Nephron (organoid): ENCODE measurements around the gene LRR1.
A peak's percentile ranks its signal among the peaks of the same experiment; 100 is the strongest.

Source experiments
- H3K27ac Mint-ChIP-seq, 3 experiments: 2 replicates each; pipeline ENCODE4 v1.8.0; 2020; ENCODE audit warnings: mixed read lengths in 3 of 3, mild to moderate bottlenecking in 2 of 3, moderate library complexity in 1 of 3
- H3K27me3 Mint-ChIP-seq: 2 replicates; pipeline ENCODE4 v1.8.0; 2021; ENCODE audit warnings: low read depth, mild to moderate bottlenecking, moderate library complexity, mixed read lengths
- H3K36me3 Mint-ChIP-seq: 2 replicates; pipeline ENCODE4 v1.8.0; 2020; ENCODE audit warnings: low read depth, mixed read lengths
- H3K4me1 Mint-ChIP-seq: 2 replicates; pipeline ENCODE4 v1.8.0; 2020; ENCODE audit warnings: mixed read lengths
- H3K4me3 Mint-ChIP-seq, 3 experiments: 2 replicates each; pipeline ENCODE4 v1.8.0; 2020; ENCODE audit warnings: mild to moderate bottlenecking in 3 of 3, mixed read lengths in 3 of 3, moderate library complexity in 2 of 3
- H3K9me3 Mint-ChIP-seq: 2 replicates; pipeline ENCODE4 v1.8.0; 2020; ENCODE audit warnings: mixed read lengths
- CTCF ChIP-seq, 3 experiments: fragments of 200-600 bp; sonication (generic); IDR thresholded peaks; one replicate each; pipeline ENCODE4 v1.5.0; 2021; ENCODE audit warnings: antibody characterized with exemption in 3 of 3; ENCODE audit not compliant: unreplicated experiment in 3 of 3

Gene LRR1

GRCh38 chr14:49593016-49593415 lies 5.7 kb upstream of the LRR1 start:
- H3K4me1 Mint-ChIP-seq, result peaks cover 19% of the 10 kb centered on the region
- H3K9me3 Mint-ChIP-seq, result no peaks in the 10 kb centered on the region
- no peak for TF ChIP-seq CTCF (IDR thresholded peaks at IDR 0.05; ENCODE audit: unreplicated experiment in 3 of 3)
- H3K27me3 Mint-ChIP-seq, result no peaks in the 10 kb centered on the region
- H3K36me3 Mint-ChIP-seq, result no peaks in the 10 kb centered on the region
- peak overlapping the region in 1 of 3 experiments; percentile 52 for H3K4me3 Mint-ChIP-seq
- H3K27ac Mint-ChIP-seq, result peak overlapping the region in 2 of 3 experiments; percentile 52 to 54

GRCh38 chr14:49594347-49595091 lies 4.2 kb upstream of the LRR1 start:
- Mint-ChIP-seq H3K27ac (peak overlapping the region; percentile 79 to 83 (median 81)), H3K4me1 (peaks cover 26% of the 10 kb centered on the region), H3K36me3 (no peaks in the 10 kb centered on the region), H3K9me3 (no peaks in the 10 kb centered on the region), H3K27me3 (no peaks in the 10 kb centered on the region), H3K4me3 (peak overlapping the region; percentile 10 to 69 (median 46))
- no peak for TF ChIP-seq CTCF (IDR thresholded peaks at IDR 0.05; ENCODE audit: unreplicated experiment in 3 of 3)

GRCh38 chr14:49598189-49598484 lies 603 bp upstream of the LRR1 start:
- H3K27ac Mint-ChIP-seq, result peak overlapping the region; percentile 99 to 100 (median 99)
- no peaks in the 10 kb centered on the region for H3K27me3 Mint-ChIP-seq
- H3K4me3 Mint-ChIP-seq, result peak overlapping the region; percentile 94 to 98 (median 97)
- H3K9me3 Mint-ChIP-seq, result no peaks in the 10 kb centered on the region
- no peak for TF ChIP-seq CTCF (IDR thresholded peaks at IDR 0.05; ENCODE audit: unreplicated experiment in 3 of 3)
- H3K36me3 Mint-ChIP-seq, result no peaks in the 10 kb centered on the region
- H3K4me1 Mint-ChIP-seq, result peaks cover 34% of the 10 kb centered on the region

GRCh38 chr14:49607583-49607982 lies 8.8 kb downstream of the LRR1 start:
- no peaks in the 10 kb centered on the region for H3K9me3 Mint-ChIP-seq
- H3K4me3 Mint-ChIP-seq, result no peak overlapping the region
- no peak overlapping the region for H3K27ac Mint-ChIP-seq
- H3K4me1 Mint-ChIP-seq, result no peaks in the 10 kb centered on the region
- peaks cover 22% of the 10 kb centered on the region for H3K36me3 Mint-ChIP-seq
- TF ChIP-seq CTCF (IDR thresholded peaks at IDR 0.05; ENCODE audit: unreplicated experiment in 3 of 3), result no peak
- no peaks in the 10 kb centered on the region for H3K27me3 Mint-ChIP-seq

GRCh38 chr14:49612251-49612650 lies 13.5 kb downstream of the LRR1 start:
- no peaks in the 10 kb centered on the region for H3K4me1 Mint-ChIP-seq
- peak overlapping the region in 2 of 3 experiments; percentile 61 to 81 for H3K27ac Mint-ChIP-seq
- no peaks in the 10 kb centered on the region for H3K27me3 Mint-ChIP-seq
- no peaks in the 10 kb centered on the region for H3K9me3 Mint-ChIP-seq
- no peak for TF ChIP-seq CTCF (IDR thresholded peaks at IDR 0.05; ENCODE audit: unreplicated experiment in 3 of 3)
- H3K36me3 Mint-ChIP-seq, result peaks cover 26% of the 10 kb centered on the region
- no peak overlapping the region for H3K4me3 Mint-ChIP-seq

- peaks cover 4% of the 10 kb centered on the region for H3K4me1 Mint-ChIP-seq
- peak overlapping the region in 2 of 3 experiments; percentile 61 to 81 for H3K27ac Mint-ChIP-seq
- peaks cover 29% of the 10 kb centered on the region for H3K36me3 Mint-ChIP-seq
- no peaks in the 10 kb centered on the region for H3K9me3 Mint-ChIP-seq
- H3K4me3 Mint-ChIP-seq, result no peak overlapping the region
- H3K27me3 Mint-ChIP-seq, result no peaks in the 10 kb centered on the region
- no peak for TF ChIP-seq CTCF (IDR thresholded peaks at IDR 0.05; ENCODE audit: unreplicated experiment in 3 of 3)
Measured at GRCh38 chr14:49612671-49613070, 13.9 kb downstream of the LRR1 start.
